Measurements from ENCODE around the gene MUC5B. TPM values are rescaled to one million over a fixed set of nuclear protein-coding genes. Genes with fewer than 3 reads are reported as not detected.
"Not testable (repeated sequence)": the region's sequence is repeated elsewhere in the genome, so short reads cannot be mapped to it uniquely, and the experiment has no call there.

The MUC5B gene
- total RNA-seq, 1 donor from 2014 or later: not detected

- DNase-seq (ENCODE audit: low spot score): peak; percentile 90
Measured at GRCh38 chr11:1202776-1203504, 19.9 kb upstream of the MUC5B start.

DNA sequence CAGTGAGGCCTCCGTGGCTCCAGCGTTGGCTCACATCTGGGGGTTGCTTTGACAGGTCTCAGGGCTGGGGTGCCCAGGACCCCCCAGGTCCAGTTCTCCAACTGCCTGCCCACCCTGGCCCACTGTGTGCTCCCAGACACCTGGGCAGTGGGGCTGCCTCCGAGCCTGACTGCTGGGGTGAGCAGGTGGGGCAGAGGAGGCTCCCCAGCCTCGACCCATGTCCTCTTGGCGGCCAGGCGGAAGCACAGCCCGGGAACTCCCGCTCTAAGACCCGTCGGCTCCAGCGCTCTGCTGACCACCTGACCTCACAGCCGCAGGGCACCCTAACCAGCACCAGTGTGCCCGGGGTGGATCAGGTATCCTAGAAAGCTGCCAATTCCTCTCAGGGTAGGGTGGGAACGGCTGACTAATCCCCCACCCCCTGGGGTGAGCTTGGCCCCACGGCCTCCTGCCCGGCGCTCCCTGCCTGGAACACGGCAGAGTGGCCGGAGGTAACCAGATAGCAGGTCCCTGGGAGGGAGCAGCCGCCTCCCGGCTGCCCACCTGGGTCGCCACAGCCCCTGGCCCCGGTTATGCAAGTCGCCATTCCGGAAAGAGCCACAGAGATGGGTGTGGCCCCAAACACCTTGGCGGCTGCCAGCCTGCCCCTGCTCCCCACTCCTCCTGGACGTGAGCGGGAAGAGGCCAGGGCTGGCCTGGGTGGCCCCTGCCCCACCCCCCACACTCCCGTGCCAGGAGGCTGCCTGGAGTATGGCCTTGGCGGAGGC lies 19.2 kb upstream of the MUC5B start:
- peak; percentile 83 for DNase-seq (ENCODE audit: low spot score)

DNA sequence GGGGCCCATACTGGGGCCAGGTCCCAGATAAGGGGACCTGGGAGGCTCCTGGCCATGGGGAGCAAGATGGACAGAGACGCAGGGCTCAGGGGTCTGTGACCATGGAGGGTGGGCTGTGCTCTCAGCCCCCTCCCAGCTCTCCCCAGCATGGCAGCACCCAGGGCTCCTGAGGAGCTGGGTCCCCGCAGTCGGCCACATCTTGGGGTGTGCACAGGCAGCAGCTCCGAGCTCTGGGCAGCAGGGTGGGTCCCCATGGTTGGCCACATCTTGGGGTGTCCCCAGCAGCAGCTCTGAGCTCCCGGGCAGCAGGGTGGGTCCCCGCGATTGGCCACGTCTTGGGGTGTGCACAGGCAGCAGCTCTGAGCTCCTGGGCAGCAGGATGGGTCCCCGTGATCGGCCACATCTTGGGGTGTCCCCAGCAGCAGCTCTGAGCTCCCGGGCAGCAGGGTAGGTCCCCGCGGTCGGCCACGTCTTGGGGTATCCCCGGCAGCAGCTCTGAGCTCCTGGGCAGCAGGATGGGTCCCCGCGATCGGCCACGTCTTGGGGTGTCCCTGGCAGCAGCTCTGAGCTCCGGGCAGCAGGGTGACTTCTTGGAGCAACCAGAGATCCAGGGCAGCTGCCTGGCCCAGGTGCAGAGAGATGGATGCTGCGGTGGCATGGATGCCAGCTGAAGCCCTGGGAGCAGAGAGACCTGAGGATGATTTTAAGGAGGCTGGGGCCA lies 18.3 kb upstream of the MUC5B start:
- DNase-seq (ENCODE audit: low spot score): peak; percentile 69

DNA sequence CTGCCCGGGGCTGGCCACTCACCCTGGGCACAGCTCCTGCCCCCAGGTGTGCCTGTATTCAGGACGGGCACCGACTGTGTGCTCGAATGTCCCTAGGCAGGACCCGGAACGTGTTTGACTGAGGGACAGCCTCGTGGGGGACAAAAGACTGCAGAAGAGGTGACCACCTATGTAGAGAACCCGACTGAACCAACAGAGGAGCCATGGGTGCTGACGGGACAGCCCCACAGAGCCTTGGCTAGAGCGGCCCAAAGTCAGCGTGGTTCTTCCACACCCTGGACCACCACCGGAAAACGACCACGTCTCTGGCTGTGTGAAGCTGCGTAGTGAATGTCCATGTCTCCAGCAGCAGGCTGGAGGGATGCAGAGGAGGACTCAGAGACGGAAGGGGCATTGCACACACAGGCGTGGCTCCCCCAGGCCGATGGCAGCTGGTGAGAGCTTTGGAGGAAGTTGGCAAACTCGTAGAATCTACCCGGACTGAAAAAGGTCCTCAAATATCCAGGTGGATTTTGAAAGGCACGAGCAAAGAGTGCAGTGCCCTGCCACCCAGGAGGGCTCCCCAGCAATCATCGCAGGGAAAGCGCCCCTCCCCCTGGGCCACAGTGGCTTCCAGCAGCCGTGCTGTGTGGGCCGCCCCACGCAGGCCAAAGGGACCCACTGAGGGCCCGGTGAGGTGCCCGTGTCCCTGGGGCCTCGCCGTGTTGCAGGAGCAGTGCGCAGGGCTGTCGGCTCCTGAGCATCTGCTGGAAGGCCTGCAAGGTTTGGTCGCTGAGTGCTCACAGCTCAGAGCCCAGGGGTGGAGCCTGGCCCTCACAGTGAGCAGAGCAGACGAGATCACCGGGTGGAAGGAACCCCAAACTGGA lies 17.5 kb upstream of the MUC5B start:
- DNase-seq (ENCODE audit: low spot score): peak; percentile 71

DNA sequence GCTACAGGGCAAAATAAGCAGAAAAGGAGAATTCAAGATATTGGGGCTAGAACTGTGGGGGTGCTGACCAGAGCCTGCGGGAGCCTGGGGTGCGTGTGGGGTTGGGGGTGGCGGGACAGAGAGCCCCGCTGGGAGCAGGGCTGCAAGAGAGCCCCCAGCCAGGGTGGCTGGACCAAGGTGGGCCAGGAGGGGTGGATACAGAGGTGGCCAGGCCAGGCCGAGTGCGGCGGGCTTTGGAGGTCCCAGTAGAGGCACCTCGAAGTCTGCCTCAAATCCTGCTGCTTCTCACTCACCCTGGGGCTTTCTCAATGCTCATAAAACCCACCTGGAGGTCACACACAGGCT lies 16.9 kb upstream of the MUC5B start:
- peak; percentile 81 for DNase-seq (ENCODE audit: low spot score)

DNA sequence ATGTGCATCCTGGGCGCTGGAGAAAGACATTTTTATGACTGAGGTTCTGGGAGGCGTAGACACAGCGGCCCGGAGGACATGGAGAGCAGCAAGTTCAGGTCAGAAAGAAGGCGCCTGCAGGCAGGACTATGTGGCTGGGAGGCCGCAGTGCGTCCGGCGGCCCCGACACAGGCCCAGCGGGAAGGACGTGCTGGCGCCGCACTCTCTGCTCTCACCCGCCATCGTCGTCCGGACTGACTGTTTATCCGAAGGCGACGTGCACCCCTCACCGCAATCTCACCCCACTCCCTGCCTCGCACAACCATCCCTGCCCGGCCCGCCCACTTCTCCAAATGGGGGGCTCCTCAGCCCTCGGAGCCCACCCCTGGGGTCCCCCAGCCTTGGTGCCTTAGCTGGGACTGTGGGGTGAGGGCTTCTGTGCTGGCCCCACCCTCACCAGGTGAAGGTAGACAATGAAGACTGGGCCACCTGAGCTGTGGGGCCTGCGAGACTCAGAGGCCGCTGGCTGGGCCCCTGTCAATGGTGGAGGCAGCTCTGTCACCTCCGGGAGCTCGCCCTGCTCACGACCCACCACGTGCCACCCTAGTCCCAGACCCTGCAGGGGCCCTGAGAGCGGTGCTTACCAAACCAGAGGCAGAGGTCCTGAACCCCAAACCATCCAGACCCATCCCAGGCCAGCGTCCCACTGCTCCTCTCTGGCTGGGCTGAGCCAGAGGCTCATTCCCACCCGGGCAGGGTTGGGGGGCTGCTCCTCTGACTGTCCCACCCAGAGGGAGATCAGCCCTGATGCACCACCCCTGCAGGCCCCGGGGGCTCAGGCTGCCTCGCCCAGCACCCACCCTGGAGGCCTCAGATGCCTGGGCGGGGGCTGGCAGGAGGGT lies 16.2 kb upstream of the MUC5B start:
- DNase-seq (ENCODE audit: low spot score): peak; percentile 86

DNA sequence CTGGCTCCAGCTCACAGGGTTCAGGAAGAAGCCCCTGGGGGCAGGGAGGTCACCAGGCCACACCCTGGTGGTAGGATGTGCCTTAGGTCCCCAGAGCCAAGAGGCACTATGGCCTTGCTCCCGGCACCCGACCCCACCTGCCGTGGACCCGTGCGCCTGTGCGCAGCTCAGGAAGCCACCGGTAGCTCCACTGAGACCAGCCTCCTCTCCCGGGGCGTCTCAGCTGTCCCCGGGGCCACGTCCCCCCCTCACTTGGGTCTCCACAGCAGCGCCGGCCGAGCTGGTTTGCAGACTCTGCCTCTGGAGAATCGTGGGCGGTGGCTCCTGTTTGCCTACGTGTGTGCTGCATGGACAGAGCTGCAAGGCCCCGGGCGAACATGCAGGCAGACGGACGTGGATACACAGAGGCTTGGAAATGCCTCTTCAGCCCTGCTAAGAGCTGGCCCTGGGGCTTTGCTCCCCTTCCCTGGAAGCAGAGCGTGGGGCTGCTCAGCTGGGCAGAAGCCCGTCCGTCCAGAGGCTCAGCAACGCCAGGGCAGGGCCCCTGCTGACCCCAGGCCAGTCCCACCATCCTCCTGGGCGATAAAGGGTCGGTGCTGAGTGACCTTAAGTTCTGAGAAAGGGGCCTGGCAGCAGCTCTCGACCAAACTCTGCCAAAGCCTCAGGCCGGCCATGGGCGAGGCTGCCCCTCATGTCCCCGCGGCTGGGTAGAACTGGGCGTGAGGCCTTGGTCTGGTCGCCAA lies 15.3 kb upstream of the MUC5B start:
- DNase-seq (ENCODE audit: low spot score): peak; percentile 90

GRCh38 chr11:1208144-1208393 lies 14.8 kb upstream of the MUC5B start:
- DNase-seq (ENCODE audit: low spot score): peak; percentile 78

GRCh38 chr11:1208394-1209261 lies 14.2 kb upstream of the MUC5B start:
- DNase-seq (ENCODE audit: low spot score): peak; percentile 80

DNA sequence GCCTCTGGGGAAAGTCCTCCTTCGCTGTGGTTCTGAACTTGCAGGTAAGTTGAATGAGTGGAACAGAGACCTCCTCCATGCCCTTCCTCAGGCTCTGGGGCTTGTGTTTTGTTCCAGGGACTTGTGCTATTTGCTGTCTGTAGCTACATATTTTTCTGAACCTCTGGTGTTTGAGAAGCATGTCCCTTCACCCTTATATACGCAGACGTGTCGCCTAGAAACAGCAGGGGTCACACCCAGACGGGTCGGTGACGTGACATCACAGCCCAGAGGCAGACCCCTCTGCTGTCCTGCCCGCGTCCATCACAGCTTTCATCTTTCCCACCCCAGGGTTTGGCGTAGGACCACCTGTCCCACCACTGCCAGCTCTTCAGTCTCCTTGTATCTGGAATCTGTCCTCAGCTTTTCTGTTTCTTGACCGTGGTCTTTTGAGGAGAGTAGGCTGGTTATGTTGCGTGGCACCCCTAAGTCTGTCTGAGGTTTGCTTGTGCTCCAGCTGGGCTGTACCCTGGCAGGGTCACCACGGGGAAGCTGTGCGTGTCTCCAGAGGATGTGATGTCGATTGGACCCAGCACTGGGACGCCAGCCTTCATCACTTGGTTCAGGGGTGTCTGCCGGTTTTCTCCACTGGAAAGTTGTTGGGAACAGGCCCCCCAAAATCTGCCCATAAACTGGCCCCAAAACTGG lies 13.4 kb upstream of the MUC5B start:
- DNase-seq (ENCODE audit: low spot score): peak; percentile 77

- DNase-seq (ENCODE audit: low spot score): no peak
Measured at GRCh38 chr11:1211838-1212237, 11.0 kb upstream of the MUC5B start.

- DNase-seq (ENCODE audit: low spot score): not testable (repeated sequence)
Measured at GRCh38 chr11:1215826-1216225, 7.0 kb upstream of the MUC5B start.

DNA sequence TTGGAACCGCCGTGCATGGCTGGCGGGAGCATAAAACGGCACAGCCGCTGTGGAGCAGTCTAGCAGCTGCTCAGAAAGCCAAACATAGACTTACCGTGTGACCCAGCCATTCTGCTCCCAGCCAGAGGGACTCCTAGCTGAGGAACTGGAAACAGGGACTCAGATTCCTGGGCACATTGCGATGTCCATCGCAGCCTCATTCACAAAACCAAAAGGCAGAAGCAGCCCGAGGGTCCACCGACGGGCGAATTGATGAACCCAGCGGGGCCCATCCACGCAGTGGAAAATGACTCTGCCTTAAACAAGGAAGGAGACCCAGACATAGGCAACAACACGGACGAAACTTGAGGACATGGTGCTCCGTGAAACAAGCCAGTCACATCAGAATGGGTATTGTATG lies 5.7 kb upstream of the MUC5B start:
- DNase-seq (ENCODE audit: low spot score): no peak

- no peak for DNase-seq (ENCODE audit: low spot score)
Measured at GRCh38 chr11:1218256-1218787, 4.5 kb upstream of the MUC5B start.

- no peak for DNase-seq (ENCODE audit: low spot score)
Measured at GRCh38 chr11:1218788-1219445, 3.9 kb upstream of the MUC5B start.

DNA sequence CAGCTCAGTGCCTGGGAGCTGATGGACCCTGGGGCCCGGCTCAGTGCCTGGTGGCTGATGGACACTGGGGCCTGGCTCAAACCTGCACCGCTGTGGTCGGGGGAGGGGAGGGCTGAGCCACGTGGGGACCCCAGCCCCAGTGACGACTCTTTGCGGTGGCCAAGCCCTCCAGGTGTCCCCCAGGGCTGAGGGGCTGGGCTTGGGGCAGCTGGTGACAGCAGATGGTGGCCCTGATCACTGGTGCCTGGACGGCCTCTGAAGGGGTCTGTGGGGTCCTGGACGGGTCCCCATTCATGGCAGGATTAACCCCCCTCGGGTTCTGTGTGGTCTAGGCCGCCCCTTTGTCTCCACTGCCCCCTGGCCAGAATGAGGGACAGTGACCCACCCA lies 3.4 kb upstream of the MUC5B start:
- no peak for DNase-seq (ENCODE audit: low spot score)
